Cardiac muscle cell (in vitro differentiated cells and primary cell): Measurements from ENCODE around the gene SURF4. TPM values are rescaled to one million over a fixed set of nuclear protein-coding genes. Genes with fewer than 3 reads are reported as not detected.

Experiments used
- DNase-seq, 2 donors: peaks; one replicate each; pipeline versions ENCODE4 v3.0.0 to v3.0.0-alpha.2; 2010 to 2017; ENCODE audit warnings: low read depth in 1 of 2, low spot score in 1 of 2
- H3K27ac ChIP-seq: fragments of 200-600 bp; sonication (generic); 2 replicates; pipeline ENCODE4 v1.5.1; 2016
- H3K27me3 ChIP-seq: fragments of 200-600 bp; sonication (generic); 2 replicates; pipeline ENCODE4 v1.6.0; 2016; ENCODE audit warnings: control low read depth
- H3K36me3 ChIP-seq: fragments of 200-600 bp; sonication (generic); 2 replicates; pipeline ENCODE4 v1.5.1; 2016; ENCODE audit warnings: control low read depth
- H3K4me1 ChIP-seq: fragments of 200-600 bp; sonication (generic); 2 replicates; pipeline ENCODE4 v1.8.1; 2017; ENCODE audit warnings: low read depth, mild to moderate bottlenecking, mixed run types
- H3K4me3 ChIP-seq: fragments of 200-600 bp; sonication (generic); 2 replicates; pipeline ENCODE4 v1.5.1; 2016; ENCODE audit warnings: mild to moderate bottlenecking
- H3K9me3 ChIP-seq: fragments of 200-600 bp; sonication (generic); 2 replicates; pipeline ENCODE4 v1.5.1; 2017; ENCODE audit warnings: low read depth, mild to moderate bottlenecking, control low read depth
- polyA plus RNA-seq: library from polyadenylated mRNA; unstranded; fragments of >200 nt; fragmentation: Nextera tagmentation; extraction: Ambion mirVana; gene quantifications from 2 replicates; pipeline ENCODE4 v1.2.1, GENCODE V29; 2016
- total RNA-seq: library from RNA; depleted of rRNA; stranded (reverse); fragments of >200 nt; gene quantifications from 2 replicates; pipeline ENCODE4 v1.2.3, GENCODE V29; 2016
- TF ChIP-seq, protein P1 (sequence below): IDR thresholded peaks from 2 replicates; pipeline ENCODE4 v1.5.1; 2012; ENCODE audit warnings: low read depth, mild to moderate bottlenecking, low read length

SURF4 gene
- total and polyA plus RNA-seq, 2 experiments from 2014 or later, result 121 to 200 TPM

DNA sequence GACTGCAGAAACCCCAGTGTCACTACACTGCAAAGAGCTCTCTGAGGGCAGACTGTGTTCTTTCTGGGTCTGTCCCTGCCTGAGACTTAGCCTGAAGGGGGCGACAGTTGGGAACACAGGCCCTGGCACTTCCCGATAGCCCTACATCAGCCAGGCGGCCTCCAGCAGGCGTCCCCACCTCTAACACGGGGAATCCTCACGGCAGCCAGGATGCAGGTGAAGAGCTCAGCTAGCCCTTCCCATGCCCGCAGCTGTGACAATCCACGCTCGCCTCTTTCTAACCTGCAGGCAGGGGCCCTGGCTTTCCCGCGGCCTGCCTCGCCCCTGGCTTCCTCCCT, 33.8 kb downstream of the SURF4 start:
- H3K36me3 ChIP-seq, result peaks cover 19% of the 10 kb centered on the region
- no peaks in the 10 kb centered on the region for H3K9me3 ChIP-seq

DNA sequence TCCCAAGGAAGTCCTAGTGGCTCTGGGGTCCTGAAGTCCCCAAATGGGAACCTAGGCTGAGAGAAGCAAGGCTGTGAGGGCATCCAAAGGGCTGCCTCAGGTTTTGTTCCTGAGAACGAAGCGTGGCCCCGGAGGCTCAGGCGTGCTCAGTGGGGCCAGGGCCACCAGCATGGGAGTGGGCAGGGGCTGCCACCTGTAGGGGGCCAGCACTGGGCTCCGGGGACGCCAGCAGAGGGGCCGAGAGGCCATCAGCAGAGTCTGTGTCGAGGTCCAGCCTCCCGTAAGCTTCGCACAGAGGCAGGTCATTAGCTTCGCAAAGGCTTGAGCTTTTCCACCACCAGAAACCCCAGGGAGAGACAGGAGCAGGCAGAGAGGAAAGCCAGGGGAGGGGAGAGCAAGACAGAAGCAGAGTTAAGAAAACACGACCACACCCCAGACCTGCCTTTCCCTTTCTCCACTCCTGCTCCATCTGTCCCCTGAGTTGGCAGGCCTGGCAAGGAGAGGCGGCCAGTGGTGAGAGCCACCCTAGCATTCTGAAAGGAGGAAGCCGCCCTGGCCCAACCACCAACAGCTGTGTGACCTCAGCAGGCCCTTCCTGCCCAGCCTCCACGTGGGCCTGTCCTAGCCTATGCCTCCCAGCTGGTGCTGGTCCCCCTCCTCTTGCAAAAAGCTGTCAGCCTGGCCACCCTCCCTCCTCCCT, 34.3 kb downstream of the SURF4 start:
- Histone ChIP-seq H3K27ac (no peak overlapping the region), H3K27me3 (no peaks in the 10 kb centered on the region), H3K4me1 (peaks cover 2% of the 10 kb centered on the region), H3K4me3 (no peak overlapping the region), H3K36me3 (peaks cover 19% of the 10 kb centered on the region), H3K9me3 (no peaks in the 10 kb centered on the region)
- TF ChIP-seq, protein P1, sequence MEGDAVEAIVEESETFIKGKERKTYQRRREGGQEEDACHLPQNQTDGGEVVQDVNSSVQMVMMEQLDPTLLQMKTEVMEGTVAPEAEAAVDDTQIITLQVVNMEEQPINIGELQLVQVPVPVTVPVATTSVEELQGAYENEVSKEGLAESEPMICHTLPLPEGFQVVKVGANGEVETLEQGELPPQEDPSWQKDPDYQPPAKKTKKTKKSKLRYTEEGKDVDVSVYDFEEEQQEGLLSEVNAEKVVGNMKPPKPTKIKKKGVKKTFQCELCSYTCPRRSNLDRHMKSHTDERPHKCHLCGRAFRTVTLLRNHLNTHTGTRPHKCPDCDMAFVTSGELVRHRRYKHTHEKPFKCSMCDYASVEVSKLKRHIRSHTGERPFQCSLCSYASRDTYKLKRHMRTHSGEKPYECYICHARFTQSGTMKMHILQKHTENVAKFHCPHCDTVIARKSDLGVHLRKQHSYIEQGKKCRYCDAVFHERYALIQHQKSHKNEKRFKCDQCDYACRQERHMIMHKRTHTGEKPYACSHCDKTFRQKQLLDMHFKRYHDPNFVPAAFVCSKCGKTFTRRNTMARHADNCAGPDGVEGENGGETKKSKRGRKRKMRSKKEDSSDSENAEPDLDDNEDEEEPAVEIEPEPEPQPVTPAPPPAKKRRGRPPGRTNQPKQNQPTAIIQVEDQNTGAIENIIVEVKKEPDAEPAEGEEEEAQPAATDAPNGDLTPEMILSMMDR, result no peak
- DNase-seq, result no peak

More for the DNA sequence above, 33.8 kb downstream of the SURF4 start:
- H3K4me3 ChIP-seq, result no peak overlapping the region
- no peaks in the 10 kb centered on the region for H3K27me3 ChIP-seq
- peaks cover 3% of the 10 kb centered on the region for H3K4me1 ChIP-seq
- DNase-seq, result no peak
- TF ChIP-seq, protein P1, result peak; percentile 19
- H3K27ac ChIP-seq, result no peak overlapping the region

DNA sequence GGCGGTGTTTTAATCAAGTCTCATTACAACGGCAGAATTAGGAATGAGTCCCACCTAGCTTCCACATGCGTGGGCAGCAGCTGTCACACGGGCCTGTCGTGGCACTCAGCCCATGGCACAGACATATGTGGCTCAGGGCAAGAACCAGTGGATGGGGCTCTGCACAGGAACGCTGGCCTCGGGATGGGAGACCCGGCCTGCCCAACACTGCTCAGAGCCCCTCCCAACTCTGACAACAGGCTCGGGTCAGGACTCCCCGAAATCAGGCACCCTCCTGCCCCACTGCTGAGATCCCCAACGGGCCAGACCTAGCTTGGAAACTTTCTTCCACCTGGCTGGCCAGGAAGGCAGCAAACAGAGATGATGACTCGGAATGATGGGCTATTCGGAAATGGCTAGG, 34.9 kb downstream of the SURF4 start:
- H3K36me3 ChIP-seq, result peaks cover 19% of the 10 kb centered on the region
- no peak overlapping the region for H3K4me3 ChIP-seq
- H3K9me3 ChIP-seq, result no peaks in the 10 kb centered on the region
- no peaks in the 10 kb centered on the region for H3K4me1 ChIP-seq
- no peak for DNase-seq
- H3K27me3 ChIP-seq, result no peaks in the 10 kb centered on the region
- TF ChIP-seq, protein P1, result no peak
- H3K27ac ChIP-seq, result no peak overlapping the region

DNA sequence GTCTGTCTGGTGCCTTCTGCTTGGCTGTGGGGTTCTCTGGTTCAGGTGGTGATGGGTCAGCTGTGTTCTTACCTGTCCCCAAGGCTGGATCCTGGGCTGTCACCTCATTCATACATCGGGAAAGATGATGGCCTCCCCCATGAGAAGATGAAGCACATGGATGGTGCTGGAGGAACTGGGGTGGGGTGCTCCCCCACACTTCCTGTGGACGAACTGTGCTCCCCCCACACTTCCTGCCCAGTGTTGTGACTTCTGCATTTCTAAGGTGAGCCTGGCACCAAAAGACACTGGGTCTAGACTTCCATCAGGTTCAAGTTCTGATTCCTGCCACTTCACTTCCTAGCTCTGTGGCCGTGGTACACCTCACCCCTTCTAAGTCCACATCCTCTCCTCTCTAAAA, 35.6 kb downstream of the SURF4 start:
- no peak for DNase-seq
- TF ChIP-seq, protein P1, result no peak
- Histone ChIP-seq H3K4me1 (peaks cover under 1% of the 10 kb centered on the region), H3K27ac (no peak overlapping the region), H3K4me3 (no peak overlapping the region), H3K27me3 (no peaks in the 10 kb centered on the region), H3K36me3 (peaks cover 16% of the 10 kb centered on the region), H3K9me3 (no peaks in the 10 kb centered on the region)

DNA sequence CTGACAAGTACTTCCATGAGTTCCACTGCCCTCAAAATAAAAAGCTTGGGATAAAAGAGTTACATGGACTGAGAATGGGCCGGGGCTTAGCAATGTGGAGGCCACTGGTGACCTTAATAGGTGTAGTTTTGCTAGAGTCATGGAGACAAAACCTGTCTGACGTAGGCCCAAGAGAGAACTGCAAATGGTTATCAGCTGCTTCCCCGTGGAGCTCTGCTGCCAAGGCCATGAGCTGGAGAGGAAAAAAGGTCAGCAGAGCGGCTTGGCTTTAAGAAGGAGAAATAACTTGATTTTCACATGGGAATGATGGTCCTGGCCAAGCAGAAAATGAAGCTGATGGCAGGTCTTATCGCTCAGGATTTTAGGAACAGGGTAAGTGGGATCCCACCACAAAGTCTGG, 36.2 kb downstream of the SURF4 start:
- H3K27me3 ChIP-seq, result no peaks in the 10 kb centered on the region
- peaks cover 5% of the 10 kb centered on the region for H3K4me1 ChIP-seq
- TF ChIP-seq, protein P1, result no peak
- H3K9me3 ChIP-seq, result no peaks in the 10 kb centered on the region
- peaks cover 16% of the 10 kb centered on the region for H3K36me3 ChIP-seq
- no peak overlapping the region for H3K27ac ChIP-seq
- DNase-seq, result no peak
- H3K4me3 ChIP-seq, result no peak overlapping the region
